Lower lobe of right lung (tissue), 2 donors: ENCODE results near the gene TRIM4. TPM values are rescaled to one million over a fixed set of nuclear protein-coding genes. Genes with fewer than 3 reads are reported as not detected.
"Not testable (repeated sequence)": the region's sequence is repeated elsewhere in the genome, so short reads cannot be mapped to it uniquely, and the experiment has no call there.

Experiments
- ATAC-seq, 2 donors: fragments of 200-7000 bp; cut with Tn5 transposase; one replicate each; pipeline ENCODE4 v1.9.1; 2020 to 2022; ENCODE audit warnings: mild to moderate bottlenecking in 2 of 2, moderate library complexity in 2 of 2
- DNase-seq: peaks from one replicate; pipeline ENCODE4 v3.0.0-alpha.2; 2020
- H3K27ac ChIP-seq: fragments of 200-600 bp; one replicate; pipeline ENCODE4 v1.8.0; 2022
- H3K27me3 ChIP-seq: fragments of 200-600 bp; one replicate; pipeline ENCODE4 v1.8.0; 2022; ENCODE audit warnings: low read depth
- H3K36me3 ChIP-seq: fragments of 200-600 bp; one replicate; pipeline ENCODE4 v1.8.0; 2022; ENCODE audit warnings: mild to moderate bottlenecking
- H3K4me1 ChIP-seq: fragments of 200-600 bp; one replicate; pipeline ENCODE4 v1.8.0; 2022
- H3K4me3 ChIP-seq: fragments of 200-600 bp; one replicate; pipeline ENCODE4 v1.8.0; 2022; ENCODE audit warnings: mild to moderate bottlenecking
- H3K9me3 ChIP-seq: fragments of 200-600 bp; one replicate; pipeline ENCODE4 v1.8.0; 2022
- intact Hi-C: fragments of 100-400 bp; cut with DNase I; formaldehyde crosslinking; loops from one replicate; pipeline ENCODE4 v1.11.0; 2022
- total RNA-seq: library from RNA; stranded (reverse); fragmentation: NEBNext Ultra II Directional; extraction: Animal tissue kit (Norgen Biotek cat#: 25700); gene quantifications from one replicate; pipeline ENCODE4 v1.2.1, GENCODE V29; 2021
- TF ChIP-seq, protein P1 (sequence below): fragments of 200-600 bp; IDR thresholded peaks from one replicate; pipeline ENCODE4 v1.8.0; 2022; ENCODE audit warnings: antibody characterized with exemption, mild to moderate bottlenecking
- donor health status: DM: no; HTN: yes; CAD: no; lungs with severe emphysema.

The TRIM4 gene
- total RNA-seq, 1 donor from 2014 or later, result 39.0 TPM

DNA sequence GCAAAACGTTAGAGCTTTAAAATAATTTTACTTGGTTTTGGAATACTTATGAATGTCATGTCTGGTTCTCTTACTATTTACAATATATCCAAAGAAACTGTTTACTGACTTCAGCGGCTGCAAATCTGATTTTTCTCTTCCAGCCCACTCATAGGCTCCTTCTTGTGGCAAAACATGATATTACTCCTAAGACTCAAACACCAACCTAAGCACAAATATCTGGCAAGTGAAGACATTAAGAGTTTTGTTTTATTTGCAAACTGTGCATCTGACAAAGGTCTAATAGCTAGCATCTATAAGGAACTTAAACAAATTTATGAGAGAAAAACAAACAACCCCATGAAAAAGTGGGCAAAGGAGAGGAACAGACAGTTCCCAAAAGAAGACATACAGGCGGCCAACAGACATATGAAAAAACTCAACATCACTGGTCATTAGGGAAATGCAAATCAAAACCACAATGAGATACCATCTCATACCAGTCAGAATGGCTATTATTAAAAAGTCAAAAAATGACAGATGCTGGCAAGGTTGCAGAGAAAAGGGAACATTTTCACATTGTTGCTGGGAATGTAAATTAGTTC, 30.4 kb upstream of the TRIM4 start:
- Histone ChIP-seq H3K9me3 (no peaks in the 10 kb centered on the region), H3K4me3 (no peak overlapping the region), H3K27me3 (no peaks in the 10 kb centered on the region), H3K36me3 (no peaks in the 10 kb centered on the region), H3K4me1 (peaks cover 7% of the 10 kb centered on the region), H3K27ac (no peak overlapping the region)
- intact Hi-C loops, result no loop called here
- ATAC-seq (no peak), DNase-seq (no peak)
- TF ChIP-seq, protein P1, sequence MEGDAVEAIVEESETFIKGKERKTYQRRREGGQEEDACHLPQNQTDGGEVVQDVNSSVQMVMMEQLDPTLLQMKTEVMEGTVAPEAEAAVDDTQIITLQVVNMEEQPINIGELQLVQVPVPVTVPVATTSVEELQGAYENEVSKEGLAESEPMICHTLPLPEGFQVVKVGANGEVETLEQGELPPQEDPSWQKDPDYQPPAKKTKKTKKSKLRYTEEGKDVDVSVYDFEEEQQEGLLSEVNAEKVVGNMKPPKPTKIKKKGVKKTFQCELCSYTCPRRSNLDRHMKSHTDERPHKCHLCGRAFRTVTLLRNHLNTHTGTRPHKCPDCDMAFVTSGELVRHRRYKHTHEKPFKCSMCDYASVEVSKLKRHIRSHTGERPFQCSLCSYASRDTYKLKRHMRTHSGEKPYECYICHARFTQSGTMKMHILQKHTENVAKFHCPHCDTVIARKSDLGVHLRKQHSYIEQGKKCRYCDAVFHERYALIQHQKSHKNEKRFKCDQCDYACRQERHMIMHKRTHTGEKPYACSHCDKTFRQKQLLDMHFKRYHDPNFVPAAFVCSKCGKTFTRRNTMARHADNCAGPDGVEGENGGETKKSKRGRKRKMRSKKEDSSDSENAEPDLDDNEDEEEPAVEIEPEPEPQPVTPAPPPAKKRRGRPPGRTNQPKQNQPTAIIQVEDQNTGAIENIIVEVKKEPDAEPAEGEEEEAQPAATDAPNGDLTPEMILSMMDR, result peak; percentile 26

DNA sequence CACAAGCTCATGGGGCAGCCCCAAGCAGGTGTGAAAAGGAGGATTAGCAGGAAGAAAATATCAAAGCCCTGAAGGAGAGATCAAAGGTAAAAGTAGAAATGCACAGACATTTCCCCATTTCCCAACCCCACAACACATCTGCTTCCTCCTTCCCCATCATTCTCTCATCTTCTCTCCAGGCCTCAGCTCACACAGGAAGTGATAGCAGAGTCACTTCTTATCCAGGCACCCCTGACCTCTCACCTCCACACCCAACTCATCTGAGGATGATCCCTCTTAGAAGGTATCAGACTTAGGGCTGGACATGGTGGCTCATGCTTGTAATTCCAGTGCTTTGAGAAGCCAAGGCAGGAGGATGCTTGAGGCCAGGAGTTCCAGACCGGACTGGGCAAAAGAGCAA, 28.3 kb upstream of the TRIM4 start:
- no peak for ATAC-seq
- Histone ChIP-seq H3K27me3 (no peaks in the 10 kb centered on the region), H3K9me3 (no peaks in the 10 kb centered on the region), H3K4me3 (no peak overlapping the region), H3K36me3 (no peaks in the 10 kb centered on the region), H3K27ac (no peak overlapping the region), H3K4me1 (no peaks in the 10 kb centered on the region)
- intact Hi-C loops, result no loop called here
- TF ChIP-seq, protein P1, result no peak
- DNase-seq, result no peak

DNA sequence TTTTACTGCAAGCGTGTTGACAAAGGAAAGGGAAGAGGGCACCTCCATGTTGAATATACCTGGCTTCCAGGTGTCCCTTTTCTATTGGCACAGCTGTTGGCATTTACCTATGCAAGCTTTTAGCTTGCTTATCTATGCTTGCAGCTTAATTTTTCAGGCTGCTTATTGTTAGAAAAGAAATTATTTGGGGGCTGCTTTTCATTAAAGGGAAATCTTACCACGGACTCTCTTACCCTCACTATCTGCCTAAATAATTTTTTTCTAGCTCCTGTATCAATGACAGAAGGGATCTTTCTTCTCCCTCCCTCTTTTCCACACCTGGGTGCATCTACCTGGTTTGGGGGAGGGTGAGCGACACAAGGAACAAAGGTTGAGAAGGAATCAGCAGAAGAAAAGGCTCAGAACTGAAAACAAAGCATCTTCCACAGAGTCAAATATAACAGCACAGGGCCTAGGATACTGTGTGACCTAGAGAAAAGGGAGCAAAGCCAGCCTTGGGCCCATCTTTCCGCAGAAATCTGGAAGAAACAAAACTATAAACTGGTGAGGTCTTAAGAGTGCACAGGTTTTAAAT, 25.3 kb upstream of the TRIM4 start:
- ATAC-seq (no peak), DNase-seq (no peak)
- no peak overlapping the region for H3K4me3 ChIP-seq
- H3K27ac ChIP-seq, result no peak overlapping the region
- H3K4me1 ChIP-seq, result no peaks in the 10 kb centered on the region
- no peaks in the 10 kb centered on the region for H3K36me3 ChIP-seq
- no peaks in the 10 kb centered on the region for H3K27me3 ChIP-seq
- no peaks in the 10 kb centered on the region for H3K9me3 ChIP-seq
- intact Hi-C loops, result no loop called here
- TF ChIP-seq, protein P1, result no peak

DNA sequence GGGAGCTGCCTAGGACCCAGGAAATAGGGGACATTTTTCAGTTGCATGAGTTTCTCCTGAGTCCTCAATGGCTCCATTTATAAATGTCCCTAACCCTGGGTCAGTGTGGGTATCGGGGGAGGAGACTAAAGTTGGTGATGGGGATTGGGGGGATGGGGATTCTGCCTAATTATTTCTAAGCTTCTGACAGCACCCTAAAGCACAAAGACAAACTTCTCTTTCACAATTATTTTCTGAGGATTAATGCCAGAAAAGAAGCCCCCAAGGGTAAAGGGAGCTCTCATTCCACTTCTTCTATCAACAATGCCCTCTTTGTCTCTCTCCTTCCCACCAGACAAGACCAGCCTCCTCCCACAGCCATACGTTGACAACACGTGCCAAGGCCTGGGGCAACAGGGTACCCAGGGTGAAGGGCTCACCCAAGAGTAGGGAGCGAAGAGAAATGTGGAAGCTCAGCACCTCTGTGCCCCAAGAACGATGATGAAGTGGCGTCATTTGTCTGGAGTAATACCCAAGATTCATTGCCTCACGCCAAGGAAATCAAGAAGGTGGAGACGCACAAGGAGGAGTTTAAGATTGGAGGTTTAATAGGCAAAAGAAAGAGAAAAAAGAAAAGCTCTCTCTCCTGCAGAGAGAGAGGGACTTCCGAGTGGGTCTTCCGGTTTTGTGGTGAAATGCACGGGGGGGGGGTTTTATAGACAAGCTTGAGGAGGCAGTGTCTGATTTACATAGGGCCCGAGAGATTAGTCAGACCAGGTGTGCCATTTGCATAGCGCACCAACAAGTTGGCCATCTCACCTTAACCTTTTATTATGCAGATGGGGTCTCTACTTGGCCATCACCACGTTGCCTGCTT, 24.5 kb upstream of the TRIM4 start:
- Histone ChIP-seq H3K27ac (no peak overlapping the region), H3K9me3 (no peaks in the 10 kb centered on the region), H3K4me3 (no peak overlapping the region), H3K4me1 (no peaks in the 10 kb centered on the region), H3K27me3 (no peaks in the 10 kb centered on the region), H3K36me3 (no peaks in the 10 kb centered on the region)
- DNase-seq, result no peak
- ATAC-seq, result no peak
- TF ChIP-seq, protein P1, result no peak
- intact Hi-C loops, result no loop called here

DNA sequence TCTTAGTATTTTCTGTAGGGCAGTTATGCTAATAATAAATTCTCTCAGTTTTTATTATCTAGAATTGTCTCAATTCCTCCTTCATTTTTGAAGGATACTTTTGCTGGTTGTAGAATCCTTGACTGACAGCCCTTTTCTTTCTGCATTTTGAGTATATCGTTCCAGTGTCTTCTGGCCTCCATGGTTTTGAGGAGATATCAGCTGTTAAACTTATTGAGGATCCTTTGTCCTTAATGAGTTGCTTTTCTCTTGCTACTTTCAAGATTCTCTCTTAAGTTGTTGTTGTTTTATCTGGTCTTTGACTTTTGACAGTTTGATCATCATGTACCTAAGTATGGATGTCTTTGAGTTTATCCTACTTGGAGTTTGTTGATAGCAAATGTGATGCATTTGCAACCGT, 19.0 kb upstream of the TRIM4 start:
- ATAC-seq (no peak), DNase-seq (no peak)
- TF ChIP-seq, protein P1, result no peak

DNA sequence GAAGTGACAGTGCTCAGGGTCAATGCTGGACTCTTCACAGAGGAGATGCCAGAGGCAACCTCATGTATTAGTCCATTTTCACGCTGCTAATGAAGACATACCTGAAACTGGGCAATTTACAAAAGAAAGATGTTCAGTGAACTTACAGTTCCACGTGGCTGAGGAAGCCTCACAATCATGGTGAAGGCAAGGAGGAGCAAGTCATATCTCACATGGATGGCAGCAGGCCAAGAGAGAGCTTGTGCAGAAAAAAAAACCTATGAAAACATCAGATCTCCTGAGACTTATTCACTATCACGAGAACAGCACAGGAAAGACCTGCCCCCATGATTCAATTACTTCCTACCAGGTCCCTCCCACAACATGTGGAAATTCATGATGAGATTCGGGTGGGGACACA, 15.7 kb upstream of the TRIM4 start:
- intact Hi-C loops, ATAC-seq, H3K27me3 ChIP-seq: not testable (repeated sequence)

More for the DNA sequence above, 19.0 kb upstream of the TRIM4 start:
- no peak overlapping the region for H3K4me3 ChIP-seq
- intact Hi-C loops, result no loop called here
- no peak overlapping the region for H3K27ac ChIP-seq
- no peaks in the 10 kb centered on the region for H3K27me3 ChIP-seq
- no peaks in the 10 kb centered on the region for H3K9me3 ChIP-seq
- no peaks in the 10 kb centered on the region for H3K36me3 ChIP-seq
- no peaks in the 10 kb centered on the region for H3K4me1 ChIP-seq

More for the DNA sequence above, 15.7 kb upstream of the TRIM4 start:
- H3K27ac ChIP-seq, H3K9me3 ChIP-seq, DNase-seq, H3K4me3 ChIP-seq, H3K36me3 ChIP-seq, H3K4me1 ChIP-seq: not testable (repeated sequence)
